ENCODE measurements around the gene HOATZ. TPM values are rescaled to one million over a fixed set of nuclear protein-coding genes. Genes with fewer than 3 reads are reported as not detected.

The HOATZ gene
- total RNA-seq, 2 experiments from 2014 or later, result not detected

DNA sequence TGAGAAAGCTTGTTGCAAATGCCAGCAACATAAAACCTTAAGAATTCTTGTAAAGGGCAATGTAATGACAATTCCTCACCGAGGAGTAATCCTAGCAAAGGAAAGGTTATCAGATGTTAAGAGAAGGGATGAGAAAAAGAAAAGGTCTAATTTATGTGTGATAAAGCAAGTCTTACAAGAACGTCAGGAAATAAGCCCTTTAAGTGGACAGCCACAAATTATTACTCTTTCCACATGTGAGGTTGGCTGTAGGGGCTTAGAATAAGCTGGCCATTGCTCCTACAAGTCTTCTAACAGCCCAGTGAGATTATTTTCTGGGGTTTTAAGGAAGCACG is 35.3 kb downstream of the HOATZ start:
- no peak overlapping the region for H3K27ac ChIP-seq (ENCODE audit: low read depth, low read length, poor library complexity, severe bottlenecking)
- H4K20me1 ChIP-seq (ENCODE audit: insufficient read depth, low read length), result no peaks in the 10 kb centered on the region
- H3K4me1 ChIP-seq (ENCODE audit: insufficient read depth, low read length, poor library complexity, severe bottlenecking), result peaks cover 11% of the 10 kb centered on the region
- no peaks in the 10 kb centered on the region for H3K9me3 ChIP-seq (ENCODE audit: low read length)
- DNase-seq (ENCODE audit: low spot score), result no peak
- TF ChIP-seq EZH2phosphoT487 (IDR thresholded peaks at IDR 0.05; ENCODE audit: borderline replicate concordance, low read depth, low read length), result no peak
- TF ChIP-seq, protein P1, sequence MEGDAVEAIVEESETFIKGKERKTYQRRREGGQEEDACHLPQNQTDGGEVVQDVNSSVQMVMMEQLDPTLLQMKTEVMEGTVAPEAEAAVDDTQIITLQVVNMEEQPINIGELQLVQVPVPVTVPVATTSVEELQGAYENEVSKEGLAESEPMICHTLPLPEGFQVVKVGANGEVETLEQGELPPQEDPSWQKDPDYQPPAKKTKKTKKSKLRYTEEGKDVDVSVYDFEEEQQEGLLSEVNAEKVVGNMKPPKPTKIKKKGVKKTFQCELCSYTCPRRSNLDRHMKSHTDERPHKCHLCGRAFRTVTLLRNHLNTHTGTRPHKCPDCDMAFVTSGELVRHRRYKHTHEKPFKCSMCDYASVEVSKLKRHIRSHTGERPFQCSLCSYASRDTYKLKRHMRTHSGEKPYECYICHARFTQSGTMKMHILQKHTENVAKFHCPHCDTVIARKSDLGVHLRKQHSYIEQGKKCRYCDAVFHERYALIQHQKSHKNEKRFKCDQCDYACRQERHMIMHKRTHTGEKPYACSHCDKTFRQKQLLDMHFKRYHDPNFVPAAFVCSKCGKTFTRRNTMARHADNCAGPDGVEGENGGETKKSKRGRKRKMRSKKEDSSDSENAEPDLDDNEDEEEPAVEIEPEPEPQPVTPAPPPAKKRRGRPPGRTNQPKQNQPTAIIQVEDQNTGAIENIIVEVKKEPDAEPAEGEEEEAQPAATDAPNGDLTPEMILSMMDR (conservative IDR thresholded peaks at IDR 0.05; ENCODE audit: low read length), result no peak
- no TSS peak for BruUV-seq (replicated peaks)
- ChIA-PET CTCF (ENCODE audit: unreplicated experiment) (no interaction called here), POLR2A (interaction anchor here (0.9 to 2.4 kb wide), 2 partner anchors 12 to 16 kb away, joined by 3 to 10 read pairs; no protein-coding TSS in a partner anchor)
- no peaks in the 10 kb centered on the region for H3K9me2 ChIP-seq (ENCODE audit: insufficient read depth, low read length)
- intact Hi-C loops (cut with micrococcal nuclease; ENCODE audit: unreplicated experiment), result loop anchor here (10.0 kb wide), 1 partner anchor 95 kb away; no protein-coding TSS in a partner anchor
- H2AFZ ChIP-seq (ENCODE audit: low read length), result peak overlapping the region; percentile 61; the same call in 1 of the 2 replicates
- H3K4me2 ChIP-seq (ENCODE audit: low read length), result peak overlapping the region; percentile 28
- H3K4me3 ChIP-seq (ENCODE audit: low read depth, low read length, poor library complexity, severe bottlenecking), result no peak overlapping the region
- H3K36me3 ChIP-seq (ENCODE audit: insufficient read depth, low read length), result no peaks in the 10 kb centered on the region
- no peaks in the 10 kb centered on the region for H3K79me2 ChIP-seq (ENCODE audit: insufficient read depth, low read depth, low read length)

DNA sequence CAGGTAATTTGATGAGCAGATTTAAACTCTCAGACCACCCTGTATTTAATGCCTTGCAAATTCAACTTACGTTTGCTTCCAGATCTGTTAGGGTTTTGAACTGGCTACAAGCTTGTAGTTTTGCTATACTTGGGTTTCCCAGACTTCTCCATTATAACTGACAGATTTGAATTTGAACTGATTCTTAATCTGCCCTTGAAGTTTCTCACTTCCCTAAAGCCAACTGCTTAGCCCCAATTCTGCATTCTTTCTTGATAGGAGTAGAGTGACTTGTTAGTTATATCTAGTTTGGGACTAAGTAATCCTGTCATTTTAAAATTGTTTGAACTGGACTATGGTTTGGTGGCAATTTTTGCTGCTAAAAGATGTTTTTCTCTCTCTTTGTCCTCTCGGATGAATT is 35.7 kb downstream of the HOATZ start:
- Histone ChIP-seq H3K4me2 (ENCODE audit: low read length) (peak overlapping the region; percentile 28), H3K36me3 (ENCODE audit: insufficient read depth, low read length) (no peaks in the 10 kb centered on the region), H3K79me2 (ENCODE audit: insufficient read depth, low read depth, low read length) (no peaks in the 10 kb centered on the region), H3K9me3 (ENCODE audit: low read length) (no peaks in the 10 kb centered on the region), H3K4me3 (ENCODE audit: low read depth, low read length, poor library complexity, severe bottlenecking) (no peak overlapping the region), H3K9me2 (ENCODE audit: insufficient read depth, low read length) (no peaks in the 10 kb centered on the region), H2AFZ (ENCODE audit: low read length) (peak overlapping the region; percentile 61; the same call in 1 of the 2 replicates), H3K27ac (ENCODE audit: low read depth, low read length, poor library complexity, severe bottlenecking) (no peak overlapping the region), H3K4me1 (ENCODE audit: insufficient read depth, low read length, poor library complexity, severe bottlenecking) (peaks cover 11% of the 10 kb centered on the region), H4K20me1 (ENCODE audit: insufficient read depth, low read length) (no peaks in the 10 kb centered on the region)
- DNase-seq (ENCODE audit: low spot score), result peak; percentile 42
- TF ChIP-seq, protein P1 (conservative IDR thresholded peaks at IDR 0.05; ENCODE audit: low read length), result no peak
- no peak for TF ChIP-seq EZH2phosphoT487 (IDR thresholded peaks at IDR 0.05; ENCODE audit: borderline replicate concordance, low read depth, low read length)
- ChIA-PET CTCF (ENCODE audit: unreplicated experiment) (no interaction called here), POLR2A (interaction anchor here (0.9 to 2.4 kb wide), 2 partner anchors 11 to 16 kb away, joined by 3 to 10 read pairs; no protein-coding TSS in a partner anchor)
- intact Hi-C loops (cut with micrococcal nuclease; ENCODE audit: unreplicated experiment), result loop anchor here (10.0 kb wide), 1 partner anchor 95 kb away; no protein-coding TSS in a partner anchor
- BruUV-seq (replicated peaks), result no TSS peak

DNA sequence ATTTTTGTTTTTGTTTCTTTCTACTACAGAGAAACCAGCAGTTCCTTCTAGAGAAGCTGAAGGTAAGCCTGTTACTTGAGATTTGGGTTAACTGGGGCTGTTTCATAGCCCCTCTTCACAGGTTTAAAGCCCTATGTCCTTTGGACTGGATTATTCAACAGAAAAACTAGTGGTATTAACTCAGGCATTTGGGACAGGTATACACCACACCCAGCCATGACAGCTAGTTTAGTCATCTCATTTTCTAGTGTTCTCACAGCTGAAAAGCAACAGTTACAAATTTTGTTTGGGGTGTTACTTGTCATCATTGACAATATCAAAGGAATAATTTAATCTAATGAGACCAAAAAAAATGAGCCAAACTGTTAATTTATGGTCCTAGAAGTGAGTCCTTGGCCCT is 40.0 kb downstream of the HOATZ start:
- Histone ChIP-seq H3K36me3 (ENCODE audit: insufficient read depth, low read length) (no peaks in the 10 kb centered on the region), H4K20me1 (ENCODE audit: insufficient read depth, low read length) (no peaks in the 10 kb centered on the region), H3K4me1 (ENCODE audit: insufficient read depth, low read length, poor library complexity, severe bottlenecking) (peaks cover 11% of the 10 kb centered on the region), H3K27ac (ENCODE audit: low read depth, low read length, poor library complexity, severe bottlenecking) (no peak overlapping the region), H3K9me3 (ENCODE audit: low read length) (peaks cover 16% of the 10 kb centered on the region), H3K79me2 (ENCODE audit: insufficient read depth, low read depth, low read length) (no peaks in the 10 kb centered on the region), H3K4me2 (ENCODE audit: low read length) (no peak overlapping the region), H2AFZ (ENCODE audit: low read length) (no peak overlapping the region), H3K4me3 (ENCODE audit: low read depth, low read length, poor library complexity, severe bottlenecking) (no peak overlapping the region), H3K9me2 (ENCODE audit: insufficient read depth, low read length) (no peaks in the 10 kb centered on the region)
- no TSS peak for BruUV-seq (replicated peaks)
- intact Hi-C loops (cut with micrococcal nuclease; ENCODE audit: unreplicated experiment), result loop anchor here (10.0 kb wide), 1 partner anchor 100 kb away; no protein-coding TSS in a partner anchor
- TF ChIP-seq, protein P1 (conservative IDR thresholded peaks at IDR 0.05; ENCODE audit: low read length), result no peak
- no peak for TF ChIP-seq EZH2phosphoT487 (IDR thresholded peaks at IDR 0.05; ENCODE audit: borderline replicate concordance, low read depth, low read length)
- POLR2A ChIA-PET, result interaction anchor here (0.8 to 1.0 kb wide), 2 partner anchors 11 to 48 kb away, joined by 3 to 4 read pairs; no protein-coding TSS in a partner anchor
- CTCF ChIA-PET (ENCODE audit: unreplicated experiment), result interaction anchor here (1.1 kb wide), 1 partner anchor 223 kb away, joined by 3 read pairs; no protein-coding TSS in a partner anchor
- DNase-seq (ENCODE audit: low spot score), result no peak

Measured in OCI-LY7 (cell line).